GM12892 (cell line): ENCODE results near the gene TOMM6.

Source experiments
- POLR2A ChIP-seq: IDR thresholded peaks from 2 replicates; pipeline ENCODE4 v1.6.1; 2011; ENCODE audit warnings: low read depth, low read length, control low read depth
- POLR2AphosphoS5 ChIP-seq: IDR thresholded peaks from 2 replicates; pipeline ENCODE4 v1.6.1; 2011; ENCODE audit warnings: low read depth, low read length, control low read depth
- TAF1 ChIP-seq: IDR thresholded peaks from 2 replicates; pipeline ENCODE4 v1.6.1; 2011; ENCODE audit warnings: low read depth, mild to moderate bottlenecking, control low read depth, low read length, borderline replicate concordance

- TF ChIP-seq POLR2AphosphoS5 (no peak), POLR2A (no peak), TAF1 (no peak)
Observed at GRCh38 chr6:41759106-41759904, 28.2 kb upstream of the TOMM6 start.
